Esophagus muscularis mucosa (tissue), 4 donors: ENCODE results near the gene NTM.

Experiments used
- EP300 ChIP-seq: sonication (generic); formaldehyde crosslinking; IDR thresholded peaks from one replicate; pipeline ENCODE4 v1.6.1; 2017; ENCODE audit warnings: antibody characterized with exemption
- POLR2AphosphoS5 ChIP-seq, 2 donors: sonication (generic); formaldehyde crosslinking; IDR thresholded peaks; one replicate each; pipeline ENCODE4 v1.6.1; 2017; ENCODE audit warnings: antibody characterized with exemption in 2 of 2
- TF ChIP-seq, protein P1 (sequence below), 3 experiments: fragments of 200-600 bp in 2 of 3; fragments of 450-650 bp in 1 of 3; sonication (generic) in 2 of 3; IDR thresholded peaks; one replicate each; pipeline ENCODE4 v1.5.1; 2017 to 2019; ENCODE audit warnings: antibody characterized with exemption in 3 of 3, mild to moderate bottlenecking in 2 of 3, moderate library complexity in 1 of 3

DNA sequence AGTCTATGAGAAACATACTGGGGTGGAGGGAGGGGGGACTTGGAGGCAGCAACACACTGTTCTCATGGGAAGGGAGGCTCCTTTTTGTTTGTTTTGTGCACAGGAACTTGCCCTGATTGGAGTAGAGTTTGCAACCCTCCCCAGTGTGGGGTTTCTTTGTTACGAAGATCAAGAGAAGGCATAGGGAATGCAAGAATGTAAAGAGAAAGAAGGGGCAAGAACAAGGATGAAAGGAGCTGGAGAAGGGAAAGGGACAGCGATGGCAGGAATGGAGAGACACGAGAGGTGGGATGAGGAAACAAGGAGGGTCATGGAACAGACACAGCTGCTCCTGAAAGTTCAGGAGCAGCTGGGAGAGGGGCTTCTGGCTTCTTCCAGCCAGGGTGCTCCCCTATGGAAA, 611.7 kb downstream of the NTM start:
- TF ChIP-seq EP300 (no peak), POLR2AphosphoS5 (IDR thresholded peaks at IDR 0.05) (no peak)
- TF ChIP-seq, protein P1, sequence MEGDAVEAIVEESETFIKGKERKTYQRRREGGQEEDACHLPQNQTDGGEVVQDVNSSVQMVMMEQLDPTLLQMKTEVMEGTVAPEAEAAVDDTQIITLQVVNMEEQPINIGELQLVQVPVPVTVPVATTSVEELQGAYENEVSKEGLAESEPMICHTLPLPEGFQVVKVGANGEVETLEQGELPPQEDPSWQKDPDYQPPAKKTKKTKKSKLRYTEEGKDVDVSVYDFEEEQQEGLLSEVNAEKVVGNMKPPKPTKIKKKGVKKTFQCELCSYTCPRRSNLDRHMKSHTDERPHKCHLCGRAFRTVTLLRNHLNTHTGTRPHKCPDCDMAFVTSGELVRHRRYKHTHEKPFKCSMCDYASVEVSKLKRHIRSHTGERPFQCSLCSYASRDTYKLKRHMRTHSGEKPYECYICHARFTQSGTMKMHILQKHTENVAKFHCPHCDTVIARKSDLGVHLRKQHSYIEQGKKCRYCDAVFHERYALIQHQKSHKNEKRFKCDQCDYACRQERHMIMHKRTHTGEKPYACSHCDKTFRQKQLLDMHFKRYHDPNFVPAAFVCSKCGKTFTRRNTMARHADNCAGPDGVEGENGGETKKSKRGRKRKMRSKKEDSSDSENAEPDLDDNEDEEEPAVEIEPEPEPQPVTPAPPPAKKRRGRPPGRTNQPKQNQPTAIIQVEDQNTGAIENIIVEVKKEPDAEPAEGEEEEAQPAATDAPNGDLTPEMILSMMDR (IDR thresholded peaks at IDR 0.05), result no peak
